ENCODE data around the gene TASP1. TPM values are rescaled to one million over a fixed set of nuclear protein-coding genes. Genes with fewer than 3 reads are reported as not detected.

The TASP1 gene, protein sequence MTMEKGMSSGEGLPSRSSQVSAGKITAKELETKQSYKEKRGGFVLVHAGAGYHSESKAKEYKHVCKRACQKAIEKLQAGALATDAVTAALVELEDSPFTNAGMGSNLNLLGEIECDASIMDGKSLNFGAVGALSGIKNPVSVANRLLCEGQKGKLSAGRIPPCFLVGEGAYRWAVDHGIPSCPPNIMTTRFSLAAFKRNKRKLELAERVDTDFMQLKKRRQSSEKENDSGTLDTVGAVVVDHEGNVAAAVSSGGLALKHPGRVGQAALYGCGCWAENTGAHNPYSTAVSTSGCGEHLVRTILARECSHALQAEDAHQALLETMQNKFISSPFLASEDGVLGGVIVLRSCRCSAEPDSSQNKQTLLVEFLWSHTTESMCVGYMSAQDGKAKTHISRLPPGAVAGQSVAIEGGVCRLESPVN
- total RNA-seq = 10 to 100 TPM in 1 of 6 donors, 1 to 10 TPM in 5; 6.1 to 13.0 (median 8.4) TPM
- 1 to 10 TPM; 5.8 to 6.7 TPM for polyA plus RNA-seq

DNA sequence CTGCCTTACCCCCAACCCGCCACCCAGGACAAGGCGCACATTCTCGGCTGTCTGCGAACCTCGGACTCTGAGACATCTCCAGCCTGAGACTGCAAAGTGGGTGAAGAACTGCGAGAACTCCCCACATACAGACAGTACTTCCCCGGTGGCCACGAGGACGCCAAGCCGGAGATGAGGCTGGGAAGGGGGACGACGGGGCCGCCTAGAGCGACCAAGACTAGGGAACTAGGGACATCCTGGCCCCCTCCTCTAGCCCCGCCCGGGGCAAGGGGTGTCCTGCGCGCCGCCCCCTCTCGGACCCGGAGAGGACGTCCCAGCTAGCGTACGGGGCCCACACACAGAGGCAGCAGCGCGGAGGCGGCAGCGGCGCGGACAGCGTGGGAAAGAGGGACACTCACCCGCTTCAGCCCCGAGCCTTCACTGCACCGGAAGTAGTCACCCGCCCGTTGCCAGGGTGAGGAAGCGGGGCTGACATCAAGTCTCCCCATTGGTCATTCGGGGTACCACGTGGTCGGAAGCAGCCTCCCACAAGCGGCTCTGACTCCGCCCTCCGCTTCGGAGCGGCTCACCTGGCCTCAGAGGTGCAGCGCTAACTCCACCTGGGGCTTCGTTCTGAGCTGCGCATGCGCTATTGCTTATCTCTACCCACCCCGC is at the start of gene TASP1:
TASP1 (minus strand) TSS at position 437 of the 654 bp plus-strand sequence. CDS start 8,854 bp downstream, outside the sequence.
- WGBS, 2 donors = 0 to 1% methylated on average over 50 of the region's 50 CpGs
- no peaks in the 10 kb centered on the region for H3K9me3 ChIP-seq
- intact Hi-C loops (cut with DNase I) = no loop called here
- peak; percentile 94 to 99 (median 99) for DNase-seq
- peaks cover 0 to 8% (median 7%) of the 10 kb centered on the region in 3 donors for H3K4me1 ChIP-seq
- FAIRE-seq = no peak
- TF ChIP-seq, protein P1, sequence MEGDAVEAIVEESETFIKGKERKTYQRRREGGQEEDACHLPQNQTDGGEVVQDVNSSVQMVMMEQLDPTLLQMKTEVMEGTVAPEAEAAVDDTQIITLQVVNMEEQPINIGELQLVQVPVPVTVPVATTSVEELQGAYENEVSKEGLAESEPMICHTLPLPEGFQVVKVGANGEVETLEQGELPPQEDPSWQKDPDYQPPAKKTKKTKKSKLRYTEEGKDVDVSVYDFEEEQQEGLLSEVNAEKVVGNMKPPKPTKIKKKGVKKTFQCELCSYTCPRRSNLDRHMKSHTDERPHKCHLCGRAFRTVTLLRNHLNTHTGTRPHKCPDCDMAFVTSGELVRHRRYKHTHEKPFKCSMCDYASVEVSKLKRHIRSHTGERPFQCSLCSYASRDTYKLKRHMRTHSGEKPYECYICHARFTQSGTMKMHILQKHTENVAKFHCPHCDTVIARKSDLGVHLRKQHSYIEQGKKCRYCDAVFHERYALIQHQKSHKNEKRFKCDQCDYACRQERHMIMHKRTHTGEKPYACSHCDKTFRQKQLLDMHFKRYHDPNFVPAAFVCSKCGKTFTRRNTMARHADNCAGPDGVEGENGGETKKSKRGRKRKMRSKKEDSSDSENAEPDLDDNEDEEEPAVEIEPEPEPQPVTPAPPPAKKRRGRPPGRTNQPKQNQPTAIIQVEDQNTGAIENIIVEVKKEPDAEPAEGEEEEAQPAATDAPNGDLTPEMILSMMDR (IDR thresholded peaks at IDR 0.05) = no peak
- no peaks in the 10 kb centered on the region for H3K36me3 ChIP-seq
- peak; percentile 99 to 100 (median 99) for ATAC-seq
- H3K4me3 ChIP-seq = peak within 1 kb of the TSS; percentile 64 to 96 (median 88)
- no peaks in the 10 kb centered on the region for H3K27me3 ChIP-seq
- H3K27ac ChIP-seq = peak within 1 kb of the TSS; percentile 72 to 83 (median 80)

DNA sequence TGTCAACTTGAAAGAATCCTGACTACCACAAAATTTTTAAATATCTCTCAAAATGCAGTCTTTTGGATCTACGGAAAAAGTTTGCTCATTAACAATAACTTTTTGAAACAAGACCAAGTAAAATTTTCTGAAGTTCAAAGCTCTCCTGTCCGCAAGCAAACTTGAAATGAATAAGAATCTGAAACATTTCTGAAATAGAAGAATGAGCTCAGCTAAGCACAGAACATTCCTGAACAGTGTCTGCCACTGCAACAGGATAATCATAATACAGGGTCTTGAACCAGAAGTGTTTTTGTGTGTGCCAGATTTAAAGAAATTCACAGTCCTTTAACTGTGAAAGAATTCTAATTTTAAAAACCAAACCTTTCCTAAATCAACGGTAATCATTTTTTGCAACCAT is 49.1 kb upstream of the TASP1 start:
- FAIRE-seq = no peak
- 79 to 89% methylated on average over 3 of the region's 3 CpGs for WGBS, 2 donors
- DNase-seq = no peak
- no peak for ATAC-seq
- Histone ChIP-seq H3K27ac (no peak overlapping the region), H3K4me1 (no peaks in the 10 kb centered on the region), H3K36me3 (no peaks in the 10 kb centered on the region), H3K4me3 (no peak overlapping the region), H3K9me3 (no peaks in the 10 kb centered on the region), H3K27me3 (no peaks in the 10 kb centered on the region)
- intact Hi-C loops (cut with DNase I) = no loop called here
- TF ChIP-seq, protein P1 (IDR thresholded peaks at IDR 0.05) = no peak

GRCh38 chr20:13685623-13686022 is 46.9 kb upstream of the TASP1 start:
- FAIRE-seq (no peak), DNase-seq (no peak), ATAC-seq (no peak)
- no peak overlapping the region for H3K4me3 ChIP-seq
- no peaks in the 10 kb centered on the region for H3K36me3 ChIP-seq
- 77 to 80% methylated on average over 2 of the region's 2 CpGs for WGBS, 2 donors
- H3K27me3 ChIP-seq = no peaks in the 10 kb centered on the region
- no peaks in the 10 kb centered on the region for H3K9me3 ChIP-seq
- no peaks in the 10 kb centered on the region for H3K4me1 ChIP-seq
- no peak overlapping the region for H3K27ac ChIP-seq
- TF ChIP-seq, protein P1 (IDR thresholded peaks at IDR 0.05) = no peak
- intact Hi-C loops (cut with DNase I) = no loop called here

DNA sequence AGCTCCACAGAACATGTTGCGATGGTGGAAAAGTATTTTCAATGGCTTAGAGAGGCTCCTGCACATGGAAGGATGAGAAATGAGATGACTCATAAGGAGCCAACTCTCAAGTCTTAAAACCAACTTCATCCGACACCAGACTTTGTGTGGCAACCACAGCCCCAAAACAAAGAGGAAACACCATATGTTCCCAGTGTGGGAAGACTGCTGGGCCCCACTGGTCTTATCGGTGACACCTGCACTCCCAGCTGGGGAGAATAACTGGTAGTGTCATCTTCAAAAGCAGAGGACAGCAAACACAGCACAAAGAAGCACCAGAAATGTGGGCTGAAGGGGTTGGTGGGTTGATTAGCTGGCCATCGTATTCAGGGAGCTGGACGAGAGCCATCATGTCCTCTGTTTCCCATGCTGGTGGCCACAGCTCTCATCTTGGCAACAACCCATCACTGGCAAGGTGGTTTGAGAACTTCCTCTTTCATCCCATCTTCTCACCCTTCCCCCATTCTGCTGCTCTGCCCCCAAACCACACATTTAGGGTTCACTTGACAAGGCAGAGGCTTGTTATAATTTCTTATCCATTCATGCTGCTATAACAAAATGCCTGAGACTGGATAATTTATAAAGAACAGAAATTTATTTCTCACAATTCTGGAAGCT is 46.0 kb upstream of the TASP1 start:
- Histone ChIP-seq H3K36me3 (no peaks in the 10 kb centered on the region), H3K4me3 (no peak overlapping the region), H3K9me3 (no peaks in the 10 kb centered on the region), H3K27ac (no peak overlapping the region), H3K4me1 (no peaks in the 10 kb centered on the region), H3K27me3 (no peaks in the 10 kb centered on the region)
- FAIRE-seq (no peak), DNase-seq (no peak), ATAC-seq (no peak)
- 69 to 70% methylated on average over 5 of the region's 5 CpGs for WGBS, 2 donors
- TF ChIP-seq, protein P1 (IDR thresholded peaks at IDR 0.05) = no peak
- intact Hi-C loops (cut with DNase I) = no loop called here

Data from pancreas (tissue), 10 donors.